H1 (cell line): ENCODE measurements around the gene LHFPL6. TPM values are rescaled to one million over a fixed set of nuclear protein-coding genes. Genes with fewer than 3 reads are reported as not detected.

ENCODE experiments used
- CTCF ChIA-PET: fragments of 300-600 bp; sonication (Branson Sonifier 250); formaldehyde crosslinking; loops from one replicate; lab custom pipeline; 2021; ENCODE audit not compliant: partially characterized antibody; lab: Charles Lee
- POLR2A ChIA-PET: fragments of 300-600 bp; sonication (Branson Sonifier 250); formaldehyde crosslinking; loops from one replicate; lab custom pipeline; 2021; ENCODE audit warnings: inconsistent platforms; ENCODE audit not compliant: partially characterized antibody; lab: Charles Lee
- DNase-seq, 2 experiments: peaks; one replicate each; pipeline versions ENCODE4 v3.0.0 to v3.0.0-alpha.2; 2010 to 2022; ENCODE audit warnings: low spot score in 2 of 2, low read depth in 1 of 2, mixed read lengths in 1 of 2
- FAIRE-seq: peaks from 2 replicates; lab custom pipeline; 2011; peaks lifted over from hg19 to GRCh38; lab: Jason Lieb, UNC
- H2AFZ ChIP-seq: 2 replicates; pipeline ENCODE4 v1.8.1; 2012; ENCODE audit warnings: low read length, inconsistent platforms
- H2AK5ac ChIP-seq: 2 replicates; pipeline ENCODE4 v1.6.1; 2013; ENCODE audit warnings: low read depth, low read length
- H2BK120ac ChIP-seq: replicated peaks from 2 replicates; pipeline ENCODE3; 2013; ENCODE audit warnings: low read depth, low read length, inconsistent platforms
- H2BK12ac ChIP-seq: 2 replicates; pipeline ENCODE4 v1.6.1; 2013; ENCODE audit warnings: low read depth, low read length
- H2BK15ac ChIP-seq: 2 replicates; pipeline ENCODE4 v1.6.1; 2013; ENCODE audit warnings: low read length
- H2BK20ac ChIP-seq: 2 replicates; pipeline ENCODE4 v1.6.1; 2013; ENCODE audit warnings: low read length
- H2BK5ac ChIP-seq: 2 replicates; pipeline ENCODE4 v1.6.1; 2013; ENCODE audit warnings: low read depth, low read length
- H3K14ac ChIP-seq: 2 replicates; pipeline ENCODE4 v1.6.1; 2013; ENCODE audit warnings: inconsistent platforms; ENCODE audit not compliant: insufficient read length
- H3K18ac ChIP-seq: 2 replicates; pipeline ENCODE4 v1.6.1; 2013; ENCODE audit warnings: low read length; ENCODE audit errors: extremely low read depth
- H3K23ac ChIP-seq: 2 replicates; pipeline ENCODE4 v1.6.1; 2013; ENCODE audit warnings: inconsistent platforms; ENCODE audit not compliant: insufficient read length
- H3K23me2 ChIP-seq: 2 replicates; pipeline ENCODE4 v1.6.1; 2013; ENCODE audit warnings: low read depth, low read length
- H3K27ac ChIP-seq: 2 replicates; pipeline ENCODE4 v1.6.1; 2011; ENCODE audit warnings: low read depth, low read length, inconsistent platforms
- H3K27me3 ChIP-seq, 4 experiments: replicated peaks in 1 of 4; 1 replicate in 1 of 4; 2 replicates in 3 of 4; pipeline versions ENCODE4 v1.6.1 to v1.8.1; 2011 to 2013; ENCODE audit warnings: low read length in 3 of 4, mild to moderate bottlenecking in 3 of 4, inconsistent platforms in 2 of 4, mixed read lengths in 2 of 4, moderate library complexity in 1 of 4; ENCODE audit not compliant: control insufficient read depth in 3 of 4, insufficient read depth in 3 of 4; ENCODE audit errors: extremely low read depth in 1 of 4
- H3K36me3 ChIP-seq, 4 experiments: 2 replicates each; pipeline versions ENCODE4 v1.6.1 to v1.8.1; 2011 to 2013; ENCODE audit warnings: mild to moderate bottlenecking in 4 of 4, low read length in 3 of 4, moderate library complexity in 2 of 4, control low read depth in 1 of 4, inconsistent platforms in 1 of 4; ENCODE audit not compliant: insufficient read depth in 4 of 4, control insufficient read depth in 2 of 4
- H3K4ac ChIP-seq: replicated peaks from 2 replicates; pipeline ENCODE3; 2013; ENCODE audit warnings: low read length, low read depth, mixed read lengths, inconsistent platforms; ENCODE audit not compliant: insufficient read length
- H3K4me1 ChIP-seq, 4 experiments: replicated peaks in 1 of 4; 1 replicate in 1 of 4; 2 replicates in 3 of 4; pipeline versions ENCODE4 v1.6.1 to v1.8.1; 2011 to 2013; ENCODE audit warnings: low read length in 3 of 4, inconsistent platforms in 2 of 4, mixed read lengths in 1 of 4; ENCODE audit not compliant: insufficient read depth in 4 of 4, control insufficient read depth in 3 of 4
- H3K4me2 ChIP-seq, 2 experiments: 2 replicates each; pipeline versions ENCODE4 v1.6.1 to v1.8.1; 2011 to 2013; ENCODE audit warnings: low read depth in 2 of 2, low read length in 2 of 2, control low read depth in 1 of 2, inconsistent platforms in 1 of 2, mild to moderate bottlenecking in 1 of 2; ENCODE audit not compliant: insufficient read depth in 1 of 2
- H3K4me3 ChIP-seq, 4 experiments: fragments of 200-600, 300-600 bp in 1 of 4; sonication (generic), shearing (Covaris generic), sonication (Bioruptor Twin) in 1 of 4; 2 replicates each; pipeline versions ENCODE4 v1.5.1 to v1.8.1; 2011 to 2016; ENCODE audit warnings: low read length in 4 of 4, low read depth in 3 of 4, control low read depth in 2 of 4, inconsistent platforms in 2 of 4, mild to moderate bottlenecking in 2 of 4, mixed read lengths in 1 of 4, moderate library complexity in 1 of 4; ENCODE audit not compliant: insufficient read depth in 2 of 4; ENCODE audit errors: extremely low read depth in 1 of 4
- H3K56ac ChIP-seq: replicated peaks from 2 replicates; pipeline ENCODE3; 2013; ENCODE audit warnings: low read depth, mild to moderate bottlenecking, mixed read lengths, low read length, inconsistent platforms; ENCODE audit not compliant: insufficient read length
- H3K79me1 ChIP-seq: 2 replicates; pipeline ENCODE4 v1.6.1; 2013; ENCODE audit warnings: low read depth, low read length, control low read depth
- H3K79me2 ChIP-seq, 2 experiments: 2 replicates each; pipeline versions ENCODE4 v1.6.1 to v1.8.1; 2012 to 2013; ENCODE audit warnings: low read length in 2 of 2, mild to moderate bottlenecking in 2 of 2, inconsistent platforms in 1 of 2; ENCODE audit not compliant: insufficient read depth in 2 of 2, control insufficient read depth in 1 of 2
- H3K9ac ChIP-seq, 4 experiments: replicated peaks in 1 of 4; 1 replicate in 1 of 4; 2 replicates in 3 of 4; pipeline versions ENCODE4 v1.6.1 to v1.8.1; 2011 to 2013; ENCODE audit warnings: low read depth in 3 of 4, low read length in 3 of 4, control low read depth in 2 of 4, mild to moderate bottlenecking in 2 of 4, moderate library complexity in 2 of 4, inconsistent platforms in 1 of 4; ENCODE audit errors: extremely low read depth in 1 of 4
- H3K9me3 ChIP-seq, 2 experiments: 2 replicates each; pipeline versions ENCODE4 v1.6.1 to v1.8.1; 2012 to 2013; ENCODE audit warnings: mild to moderate bottlenecking in 2 of 2, moderate library complexity in 2 of 2, control low read depth in 1 of 2, inconsistent platforms in 1 of 2, low read depth in 1 of 2, low read length in 1 of 2, mixed read lengths in 1 of 2; ENCODE audit not compliant: insufficient read depth in 2 of 2
- H4K20me1 ChIP-seq, 2 experiments: replicated peaks in 1 of 2; 2 replicates each; pipeline versions ENCODE3 to v1.8.1; 2011 to 2013; ENCODE audit warnings: inconsistent platforms in 2 of 2, low read length in 2 of 2, mild to moderate bottlenecking in 1 of 2; ENCODE audit not compliant: insufficient read depth in 2 of 2, control insufficient read depth in 1 of 2
- H4K5ac ChIP-seq: 2 replicates; pipeline ENCODE4 v1.6.1; 2013; ENCODE audit warnings: low read length, low read depth, mixed read lengths, inconsistent platforms; ENCODE audit not compliant: insufficient read length
- H4K8ac ChIP-seq: 2 replicates; pipeline ENCODE4 v1.8.0; 2013; ENCODE audit warnings: mild to moderate bottlenecking, moderate library complexity, low read length, inconsistent platforms; ENCODE audit not compliant: insufficient read depth; ENCODE audit errors: extremely low read depth
- H4K91ac ChIP-seq: replicated peaks from 2 replicates; pipeline ENCODE3; 2013; ENCODE audit warnings: low read length, mixed read lengths, inconsistent platforms; ENCODE audit not compliant: insufficient read length
- BCL11A ChIP-seq, 2 experiments: IDR thresholded peaks; one replicate each; pipeline ENCODE4 v1.6.1; 2011; ENCODE audit warnings: low read depth in 2 of 2, low read length in 2 of 2, mild to moderate bottlenecking in 2 of 2
- CHD1 ChIP-seq: IDR thresholded peaks from 2 replicates; pipeline ENCODE4 v1.6.1; 2012; ENCODE audit warnings: low read depth, low read length, improper control_type of control experiment
- CREB1 ChIP-seq: IDR thresholded peaks from 2 replicates; pipeline ENCODE4 v1.6.1; 2012; ENCODE audit warnings: inconsistent platforms
- EP300 ChIP-seq, 2 experiments: IDR thresholded peaks; 1 replicate in 1 of 2; 2 replicates in 1 of 2; pipeline ENCODE4 v1.6.1; 2011 to 2012; ENCODE audit warnings: low read depth in 2 of 2, low read length in 2 of 2, mild to moderate bottlenecking in 2 of 2, borderline replicate concordance in 1 of 2, inconsistent platforms in 1 of 2, moderate library complexity in 1 of 2
- FOSL1 ChIP-seq: IDR thresholded peaks from 2 replicates; pipeline ENCODE4 v1.6.1; 2011; ENCODE audit warnings: mild to moderate bottlenecking, low read depth, low read length, moderate library complexity; ENCODE audit not compliant: insufficient read depth
- GTF2F1 ChIP-seq: IDR thresholded peaks from 2 replicates; pipeline ENCODE4 v1.6.1; 2012; ENCODE audit warnings: low read depth, low read length, improper control_type of control experiment, borderline replicate concordance
- JUND ChIP-seq: IDR thresholded peaks from 2 replicates; pipeline ENCODE4 v1.6.1; 2011; ENCODE audit warnings: mild to moderate bottlenecking, improper control_type of control experiment, low read length
- RNF2 ChIP-seq: fragments of 200-900, 300-1000 bp; sonication (generic); IDR thresholded peaks from 2 replicates; pipeline ENCODE4 v1.7.1; 2016; ENCODE audit warnings: borderline replicate concordance, low read depth, mild to moderate bottlenecking, antibody characterized with exemption, low read length; ENCODE audit not compliant: poor library complexity, severe bottlenecking; ENCODE audit errors: missing control alignments
- SUZ12 ChIP-seq: fragments of 200-600 bp; sonication (generic); IDR thresholded peaks from 2 replicates; pipeline ENCODE4 v1.6.1; 2012; ENCODE audit warnings: mild to moderate bottlenecking, inconsistent platforms, low read length, moderate library complexity, mixed read lengths
- WGBS, 2 experiments: shearing (Covaris generic) in 1 of 2; methylation state at CpG; one replicate each; pipeline versions ENCODE4 v1.1.6 to v1.1.7; 2013 to 2015; ENCODE audit warnings: low lambda C conversion rate in 2 of 2, mixed read lengths in 2 of 2, inconsistent platforms in 1 of 2, low coverage in 1 of 2, missing lambda C conversion rate in 1 of 2; ENCODE audit not compliant: insufficient replicate concordance in 2 of 2, insufficient coverage in 1 of 2, insufficient read length in 1 of 2; ENCODE audit errors: extremely low coverage in 1 of 2, missing lambda C conversion rate in 1 of 2; 5-methylcytosine and 5-hydroxymethylcytosine counted together
- polyA plus RNA-seq, 7 experiments: library from polyadenylated mRNA; depleted of rRNA in 3 of 7; stranded (reverse) in 5 of 7; unstranded in 2 of 7; fragments of >200 nt in 5 of 7; fragments of 200-250 nt in 2 of 7; gene quantifications; 1 replicate in 5 of 7; 2 replicates in 1 of 7; 4 replicates in 1 of 7; pipeline versions ENCODE4 v1.2.1 to v1.2.3, GENCODE V29; 2011 to 2013; ENCODE audit warnings: missing spikeins in 2 of 7, mixed read lengths in 2 of 7
- total RNA-seq: library from RNA; stranded (reverse); fragmentation: NEBNext Ultra II Directional; extraction: Animal tissue kit (Norgen Biotek cat#: 25700); gene quantifications from 2 replicates; pipeline ENCODE4 v1.2.1, GENCODE V29; 2021
- TF ChIP-seq, protein P1 (sequence below): IDR thresholded peaks from 2 replicates; pipeline ENCODE4 v1.6.1; 2011; ENCODE audit warnings: low read depth, mild to moderate bottlenecking, low read length; ENCODE audit not compliant: insufficient read depth
- TF ChIP-seq, protein P2 (sequence below): IDR thresholded peaks from 2 replicates; pipeline ENCODE4 v1.6.1; 2012; ENCODE audit warnings: low read length, inconsistent platforms

The LHFPL6 gene
- total and polyA plus RNA-seq, 2 of the 8 experiments (the other 6 are each of a cell fraction or from before 2014, with no cell fraction given), result 7.6 to 17.0 TPM

DNA sequence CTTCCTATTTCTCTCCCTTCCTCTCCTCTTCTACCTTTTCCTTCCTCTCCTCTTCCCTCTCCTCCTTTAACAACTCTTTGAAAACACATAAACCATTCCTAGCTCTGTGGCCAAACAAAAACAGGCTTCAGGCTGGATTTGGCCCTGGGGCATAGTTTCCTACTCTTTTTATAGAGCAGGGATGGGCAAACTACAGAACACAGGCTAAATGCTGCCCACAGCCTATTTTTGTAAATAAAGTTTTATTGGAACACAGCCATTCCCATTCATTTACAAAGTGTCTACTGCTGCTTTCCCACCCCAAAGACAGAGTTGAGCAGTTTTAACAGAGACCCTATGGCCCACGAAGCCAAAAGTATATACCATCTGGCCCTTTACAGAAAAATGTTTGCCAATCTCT lies 35.4 kb downstream of the LHFPL6 start:
- Histone ChIP-seq H2BK5ac (no peak overlapping the region; the same call in 1 of the 2 replicates), H3K9ac (peak overlapping the region in 1 of 4 experiments; percentile 34; a peak in 1 of 7 replicates), H3K14ac (no peak overlapping the region), H2BK12ac (no peak overlapping the region), H3K27me3 (no peaks in the 10 kb centered on the region), H3K23ac (no peak overlapping the region), H3K18ac (no peak overlapping the region), H3K9me3 (no peaks in the 10 kb centered on the region), H3K4me3 (no peak overlapping the region), H2BK20ac (0 out of 2 replicates have a peak overlapping the region, but pooled peaks have one; percentile 40), H4K8ac (no peak overlapping the region), H2AK5ac (no peak overlapping the region), H2AFZ (no peak overlapping the region), H3K79me1 (no peaks in the 10 kb centered on the region; the same call in 1 of the 2 replicates), H3K27ac (no peak overlapping the region), H3K56ac (no peak overlapping the region), H3K4me1 (peaks cover 0 to 10% (median 9%) of the 10 kb centered on the region in 4 experiments; a peak in 6 of 7 replicates), H2BK120ac (no peak overlapping the region), H3K4ac (no peak overlapping the region), H4K20me1 (no peaks in the 10 kb centered on the region), H4K5ac (no peak overlapping the region), H3K23me2 (no peaks in the 10 kb centered on the region; the same call in 1 of the 2 replicates), H3K4me2 (no peak overlapping the region), H4K91ac (no peak overlapping the region), H2BK15ac (no peak overlapping the region), H3K36me3 (no peaks in the 10 kb centered on the region), H3K79me2 (no peaks in the 10 kb centered on the region)
- DNase-seq, result no peak
- FAIRE-seq, result no peak
- ChIA-PET CTCF (interaction anchor here (1.3 kb wide), 1 partner anchor 21 kb away, joined by 3 read pairs; no protein-coding TSS in a partner anchor), POLR2A (no interaction called here)
- WGBS, 2 experiments, result 83% methylated on average over 1 of the region's 1 CpG; no CpG with 5 or more reads in 1 of the 2 experiments
- TF ChIP-seq GTF2F1 (no peak), FOSL1 (no peak), BCL11A (IDR thresholded peaks at IDR 0.05; ENCODE audit: low read depth in 2 of 2, low read length in 2 of 2) (no peak), CREB1 (no peak), SUZ12 (no peak), RNF2 (no peak), JUND (no peak), CHD1 (no peak), EP300 (IDR thresholded peaks at IDR 0.05; ENCODE audit: borderline replicate concordance in 1 of 2, low read depth in 2 of 2, low read length in 2 of 2) (no peak)
- TF ChIP-seq, protein P1, sequence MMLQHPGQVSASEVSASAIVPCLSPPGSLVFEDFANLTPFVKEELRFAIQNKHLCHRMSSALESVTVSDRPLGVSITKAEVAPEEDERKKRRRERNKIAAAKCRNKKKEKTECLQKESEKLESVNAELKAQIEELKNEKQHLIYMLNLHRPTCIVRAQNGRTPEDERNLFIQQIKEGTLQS, result no peak
- TF ChIP-seq, protein P2, sequence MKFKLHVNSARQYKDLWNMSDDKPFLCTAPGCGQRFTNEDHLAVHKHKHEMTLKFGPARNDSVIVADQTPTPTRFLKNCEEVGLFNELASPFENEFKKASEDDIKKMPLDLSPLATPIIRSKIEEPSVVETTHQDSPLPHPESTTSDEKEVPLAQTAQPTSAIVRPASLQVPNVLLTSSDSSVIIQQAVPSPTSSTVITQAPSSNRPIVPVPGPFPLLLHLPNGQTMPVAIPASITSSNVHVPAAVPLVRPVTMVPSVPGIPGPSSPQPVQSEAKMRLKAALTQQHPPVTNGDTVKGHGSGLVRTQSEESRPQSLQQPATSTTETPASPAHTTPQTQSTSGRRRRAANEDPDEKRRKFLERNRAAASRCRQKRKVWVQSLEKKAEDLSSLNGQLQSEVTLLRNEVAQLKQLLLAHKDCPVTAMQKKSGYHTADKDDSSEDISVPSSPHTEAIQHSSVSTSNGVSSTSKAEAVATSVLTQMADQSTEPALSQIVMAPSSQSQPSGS, result no peak
